DMS153 (cell line): Measurements from ENCODE around the gene CDH4.

ENCODE experiments used
- DNase-seq: peaks from one replicate; lab custom pipeline; 2025; lab: John Stamatoyannopoulos, UW

Gene CDH4

DNA sequence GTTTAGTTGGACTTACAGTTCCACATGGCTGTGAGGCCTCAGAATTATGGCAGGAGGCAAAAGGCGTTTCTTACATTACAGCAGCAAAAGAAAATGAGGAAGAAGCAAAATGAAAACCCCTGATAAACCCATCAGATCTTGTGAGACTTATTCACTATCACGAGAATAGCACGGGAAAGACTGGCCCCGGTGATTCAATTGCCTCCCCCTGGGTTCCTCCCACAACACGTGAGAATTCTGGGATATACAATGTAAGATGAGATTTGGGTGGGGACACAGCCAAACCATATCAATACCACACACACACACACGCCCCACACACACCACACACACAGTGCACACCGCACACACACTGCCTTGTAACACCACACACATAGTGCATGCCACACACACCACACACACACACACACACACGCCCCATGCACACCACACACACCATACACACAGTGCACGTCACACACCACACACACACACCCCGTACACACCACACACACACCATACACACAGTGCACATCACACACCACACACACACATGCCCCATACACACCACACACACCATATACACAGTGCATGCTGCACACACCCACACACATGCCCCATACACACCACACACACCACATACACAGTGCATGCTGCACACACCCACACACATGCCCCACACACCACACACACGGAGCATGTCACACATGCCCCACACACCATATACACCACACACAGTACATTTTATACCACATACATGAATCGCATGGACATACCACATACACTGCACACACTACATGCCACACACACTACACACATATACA, 503.1 kb downstream of the CDH4 start:
- DNase-seq = no peak

DNA sequence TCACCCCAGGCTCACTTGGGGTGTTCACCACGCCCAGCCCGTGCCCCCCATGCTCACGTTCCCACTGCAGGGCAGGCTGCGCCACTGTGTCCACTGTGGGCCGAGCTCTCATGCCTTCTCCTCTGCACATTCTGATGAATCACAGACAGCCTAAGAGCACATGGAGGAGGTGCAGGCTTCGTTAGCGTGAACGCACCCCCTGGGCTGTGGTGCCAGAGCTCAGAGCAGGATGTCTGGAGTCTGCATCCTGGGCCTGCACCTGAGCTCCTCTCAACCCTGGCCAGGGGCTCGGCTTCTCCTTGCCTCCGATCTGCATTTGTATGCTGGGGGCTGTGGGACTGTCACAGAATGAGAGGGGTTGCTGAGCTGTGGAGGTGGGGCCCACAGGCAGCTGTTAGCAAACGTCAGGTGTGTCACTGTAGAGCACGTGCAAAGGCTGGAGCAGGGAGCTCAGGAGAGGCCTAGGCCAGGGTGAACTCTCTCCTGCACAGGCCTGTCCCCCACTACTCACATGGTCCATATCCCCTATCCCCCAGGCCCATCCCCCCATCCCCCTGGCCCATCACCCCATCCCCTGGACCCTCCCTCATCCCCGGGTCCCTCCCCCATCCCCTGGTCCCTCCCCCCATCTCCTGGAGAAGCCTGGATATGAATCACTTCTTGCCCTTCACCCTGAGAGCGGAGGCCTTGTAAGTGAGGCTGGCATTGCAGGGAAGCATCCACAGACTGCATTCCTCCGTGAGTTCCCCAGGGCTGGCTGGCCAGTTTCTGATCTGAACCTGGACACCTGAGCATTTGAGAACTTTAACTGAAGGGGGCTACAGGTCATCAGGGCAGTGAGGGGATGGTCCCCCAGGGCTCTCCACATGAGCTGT, 504.1 kb downstream of the CDH4 start:
- DNase-seq = no peak

DNA sequence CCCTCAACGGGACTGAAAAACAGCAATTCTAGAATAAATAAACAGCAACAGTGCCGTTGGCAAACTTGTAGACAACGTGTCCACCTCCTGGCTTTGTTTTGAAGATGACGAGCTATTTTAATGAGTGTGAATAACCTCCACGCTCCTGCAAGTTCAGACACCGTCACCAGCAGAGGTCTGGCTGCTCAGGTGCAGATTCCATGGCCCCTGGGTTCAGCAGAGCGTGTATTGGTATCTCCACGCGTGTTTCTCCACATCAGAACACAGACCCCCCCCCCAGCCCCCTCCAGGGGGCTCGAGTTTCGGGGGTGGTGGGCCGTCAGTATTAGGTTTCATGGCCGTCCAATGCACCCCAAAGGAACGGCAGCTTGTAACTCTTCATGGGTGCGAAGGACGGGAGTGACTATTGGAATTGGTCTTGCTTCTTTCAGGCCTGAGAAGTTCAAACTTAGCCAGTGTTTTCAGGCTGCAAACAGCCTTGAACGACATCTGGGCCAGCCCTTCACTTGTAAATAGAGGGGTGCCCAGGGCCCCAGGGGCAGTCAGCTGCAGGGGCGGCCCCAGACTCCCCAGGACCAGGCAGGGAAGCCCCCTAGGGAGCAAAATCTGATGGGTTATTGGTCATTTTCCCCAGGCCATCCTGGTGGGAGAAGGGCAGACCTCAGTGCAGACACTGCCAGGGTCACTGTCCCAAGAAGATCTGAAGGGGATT, 505.1 kb downstream of the CDH4 start:
- no peak for DNase-seq

GRCh38 chr20:61757678-61758563, 505.9 kb downstream of the CDH4 start:
- no peak for DNase-seq

DNA sequence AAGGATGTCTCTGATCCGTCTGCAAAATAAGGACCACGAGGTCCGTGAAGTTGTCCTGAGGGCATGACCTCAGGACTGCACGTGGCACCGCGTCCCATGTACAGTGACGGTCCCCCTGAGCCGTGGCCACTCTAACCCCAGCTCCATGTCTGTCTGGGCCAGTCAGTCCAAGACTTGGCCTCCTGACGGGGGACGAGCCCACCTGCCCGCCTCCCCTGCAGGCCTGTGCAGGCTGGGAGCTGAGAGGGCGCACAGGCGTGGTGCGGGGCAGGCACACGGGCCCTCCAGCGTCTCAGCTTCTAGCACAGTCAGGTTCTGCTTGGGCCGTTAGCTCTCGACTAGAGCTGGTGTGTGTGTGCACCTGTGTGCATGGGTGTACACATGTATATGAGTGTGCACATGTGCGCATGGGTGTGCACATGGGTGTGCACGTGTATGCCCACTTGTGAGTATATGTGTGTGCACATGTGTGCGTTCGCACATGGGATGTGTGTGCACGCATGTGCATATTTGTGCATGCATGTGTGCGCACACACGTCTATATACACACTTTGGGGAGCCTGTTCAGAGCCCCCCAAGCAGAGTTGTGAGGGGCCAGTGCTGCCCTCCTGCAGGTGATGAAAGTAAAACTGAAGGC, 506.6 kb downstream of the CDH4 start:
- DNase-seq = no peak

GRCh38 chr20:61759286-61760065, 507.4 kb downstream of the CDH4 start:
- no peak for DNase-seq

- DNase-seq = no peak
Observed at GRCh38 chr20:61760321-61760720, 508.3 kb downstream of the CDH4 start.

GRCh38 chr20:61760731-61761130, 508.7 kb downstream of the CDH4 start:
- no peak for DNase-seq

DNA sequence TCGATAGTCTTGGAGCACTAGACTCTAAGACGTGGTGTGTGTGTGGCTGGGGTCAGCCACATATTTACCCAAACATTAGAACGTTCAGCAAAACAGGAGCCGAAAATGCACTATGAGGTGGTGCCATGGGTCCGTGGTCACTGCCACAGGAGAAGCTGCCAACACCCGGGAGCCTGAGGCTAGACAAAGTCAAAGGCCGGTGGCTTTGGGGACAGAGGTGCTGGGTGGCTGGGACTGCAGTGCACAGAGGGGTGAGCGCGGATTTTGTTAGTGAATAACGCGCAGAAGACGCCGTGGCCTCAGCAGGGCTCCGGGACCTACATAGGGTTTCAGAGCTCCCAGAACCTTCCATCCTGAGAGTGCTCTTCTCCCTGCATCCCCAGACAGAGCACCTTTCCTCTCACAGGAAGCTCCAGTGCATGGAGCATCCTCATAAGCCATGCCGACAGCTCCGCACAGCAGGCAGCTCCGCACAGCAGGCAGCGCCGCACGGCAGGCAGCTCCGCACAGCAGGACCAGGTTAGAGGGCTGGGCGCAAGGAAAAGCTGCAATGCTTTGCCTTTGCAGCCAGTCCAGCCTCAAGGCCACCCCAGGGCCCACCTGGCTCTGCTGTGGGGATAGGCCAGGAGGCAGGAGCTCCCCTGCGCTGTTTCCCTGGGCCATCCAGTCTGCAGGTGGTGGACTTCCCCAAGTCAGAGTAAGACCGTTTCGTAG, 509.5 kb downstream of the CDH4 start:
- no peak for DNase-seq

- no peak for DNase-seq
Observed at GRCh38 chr20:61762167-61762710, 510.2 kb downstream of the CDH4 start.

DNA sequence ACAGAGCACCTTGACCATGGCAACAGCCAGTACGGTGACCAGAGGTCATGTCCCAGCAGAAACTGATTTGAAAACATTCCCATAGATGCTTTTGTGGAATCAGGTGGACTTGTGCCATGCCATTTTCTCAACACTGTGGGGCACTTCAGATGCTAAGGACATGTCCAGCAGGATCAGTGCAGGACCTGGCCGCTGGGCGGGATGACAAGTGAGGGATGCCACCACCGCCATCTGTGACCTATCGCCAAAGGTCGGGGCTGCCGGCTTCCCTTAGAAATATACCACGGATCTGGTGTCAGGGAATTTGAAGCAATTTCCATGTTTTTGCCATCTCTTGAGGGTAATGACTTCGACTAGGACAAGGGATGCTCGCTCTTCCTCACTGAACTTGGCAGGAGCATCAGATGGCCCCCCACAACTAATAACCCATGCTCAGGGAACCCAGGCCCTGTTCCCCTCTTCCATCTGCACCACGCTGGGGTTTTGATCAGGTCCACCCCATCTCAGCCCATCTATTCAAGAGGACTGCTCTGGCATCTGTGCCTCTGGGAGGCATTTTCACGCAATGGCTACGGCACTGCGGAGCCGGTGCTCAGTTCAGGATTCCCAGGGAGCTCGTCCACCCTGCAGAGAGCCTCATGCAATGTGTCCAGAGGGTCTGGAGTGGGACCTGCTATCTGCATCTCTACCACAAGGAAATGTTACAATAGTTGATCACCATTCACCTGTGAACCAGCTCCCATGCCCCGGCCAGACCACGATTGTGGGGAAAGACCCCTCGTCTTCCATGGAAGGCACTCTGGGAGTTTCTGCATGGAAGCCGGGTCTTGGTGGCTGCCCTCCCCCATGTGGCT, 511.1 kb downstream of the CDH4 start:
- no peak for DNase-seq

DNA sequence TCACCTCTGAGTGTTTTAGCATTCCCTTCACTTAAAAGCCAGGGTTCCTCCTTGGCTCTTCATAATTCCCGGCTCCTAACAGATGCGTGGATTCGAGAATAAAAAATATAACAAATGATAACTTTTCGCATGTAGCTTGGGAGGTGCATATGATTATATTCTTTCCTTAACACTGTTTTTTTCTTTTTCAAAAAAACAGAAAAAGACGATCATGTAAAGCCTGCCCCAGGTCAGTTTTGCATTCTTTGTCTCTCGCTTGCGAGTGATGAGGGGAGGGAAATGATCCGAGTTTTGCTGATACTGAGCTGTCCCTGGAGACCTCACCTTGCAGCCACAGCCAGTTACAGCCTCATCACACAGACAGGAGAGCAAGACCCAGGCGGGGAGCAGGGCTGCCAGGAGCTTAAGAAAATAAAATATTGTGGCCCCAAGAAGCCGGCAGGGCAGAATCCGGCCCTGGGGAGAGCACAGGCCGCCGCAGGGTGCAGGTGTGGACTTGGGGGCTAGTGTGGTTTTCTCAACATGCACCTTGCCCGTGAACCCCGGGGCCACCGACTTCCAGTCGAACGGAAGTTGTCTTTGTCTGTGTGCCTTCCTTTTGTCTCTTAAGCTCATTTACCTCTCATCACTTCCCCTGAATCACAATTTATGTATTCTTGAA, 511.8 kb downstream of the CDH4 start:
- no peak for DNase-seq

DNA sequence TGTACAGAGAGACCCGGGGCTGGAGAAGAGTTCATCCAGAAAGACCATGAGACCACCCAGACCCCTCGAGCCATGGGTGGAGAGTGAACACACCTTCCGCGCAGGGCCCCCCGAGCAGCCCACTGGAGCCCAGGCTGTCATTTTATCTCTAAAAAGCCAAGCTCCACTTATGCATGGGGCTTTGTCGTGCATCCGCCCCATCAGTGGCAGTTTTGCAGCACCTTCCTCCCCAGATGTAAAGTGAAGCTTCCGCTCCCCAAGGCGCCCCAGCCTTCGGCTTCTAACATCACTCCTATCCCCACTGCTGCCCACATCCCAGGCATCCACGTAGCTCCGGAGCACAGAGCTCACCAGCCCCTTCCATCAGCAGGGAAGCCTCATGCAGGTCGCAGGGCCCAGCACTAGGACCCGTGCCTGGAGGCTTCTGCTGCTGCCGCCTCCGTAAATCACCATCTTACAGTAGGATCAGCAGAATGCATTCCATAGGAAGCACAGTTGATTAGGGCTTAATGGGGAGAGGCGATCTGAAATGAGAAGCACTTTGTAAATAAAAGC, 512.5 kb downstream of the CDH4 start:
- DNase-seq = no peak

DNA sequence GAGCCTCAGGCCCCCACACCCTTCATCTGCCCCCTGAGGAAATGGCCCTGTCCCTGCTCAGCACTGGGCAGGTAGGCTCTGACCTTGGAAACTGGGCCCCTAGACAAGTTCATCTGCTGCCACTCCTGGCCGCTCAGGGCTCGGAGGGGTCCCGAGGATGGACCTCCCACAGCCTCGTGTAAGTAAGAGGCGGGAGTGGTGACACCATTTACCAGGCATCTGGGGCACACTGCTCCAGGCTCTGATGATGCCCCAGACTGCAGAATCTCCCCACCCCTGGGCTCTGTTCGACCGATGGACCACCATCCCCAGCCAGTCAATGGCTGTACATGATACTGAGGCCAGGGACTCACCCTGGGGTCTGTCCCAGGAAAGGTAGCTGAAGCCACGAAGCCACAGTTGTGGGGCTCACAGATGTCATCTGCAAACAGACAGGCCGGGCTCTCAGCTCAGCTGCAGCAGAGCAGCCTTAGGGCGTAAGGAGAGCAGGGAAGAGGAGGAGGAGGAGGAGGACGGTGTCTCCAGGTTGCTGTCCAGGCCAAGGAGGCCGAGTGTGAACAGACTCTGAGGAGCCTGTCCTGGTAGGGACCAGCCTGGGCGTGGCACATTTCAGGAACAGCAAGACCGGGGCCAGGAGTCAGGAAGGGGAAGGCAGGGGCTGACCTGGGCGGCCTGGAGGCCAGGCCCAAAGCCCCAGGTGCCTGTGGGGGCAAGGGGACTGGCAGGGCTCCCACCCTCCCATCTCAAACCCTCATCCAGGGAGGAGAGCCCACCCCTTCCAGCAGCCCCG, 513.2 kb downstream of the CDH4 start:
- no peak for DNase-seq

DNA sequence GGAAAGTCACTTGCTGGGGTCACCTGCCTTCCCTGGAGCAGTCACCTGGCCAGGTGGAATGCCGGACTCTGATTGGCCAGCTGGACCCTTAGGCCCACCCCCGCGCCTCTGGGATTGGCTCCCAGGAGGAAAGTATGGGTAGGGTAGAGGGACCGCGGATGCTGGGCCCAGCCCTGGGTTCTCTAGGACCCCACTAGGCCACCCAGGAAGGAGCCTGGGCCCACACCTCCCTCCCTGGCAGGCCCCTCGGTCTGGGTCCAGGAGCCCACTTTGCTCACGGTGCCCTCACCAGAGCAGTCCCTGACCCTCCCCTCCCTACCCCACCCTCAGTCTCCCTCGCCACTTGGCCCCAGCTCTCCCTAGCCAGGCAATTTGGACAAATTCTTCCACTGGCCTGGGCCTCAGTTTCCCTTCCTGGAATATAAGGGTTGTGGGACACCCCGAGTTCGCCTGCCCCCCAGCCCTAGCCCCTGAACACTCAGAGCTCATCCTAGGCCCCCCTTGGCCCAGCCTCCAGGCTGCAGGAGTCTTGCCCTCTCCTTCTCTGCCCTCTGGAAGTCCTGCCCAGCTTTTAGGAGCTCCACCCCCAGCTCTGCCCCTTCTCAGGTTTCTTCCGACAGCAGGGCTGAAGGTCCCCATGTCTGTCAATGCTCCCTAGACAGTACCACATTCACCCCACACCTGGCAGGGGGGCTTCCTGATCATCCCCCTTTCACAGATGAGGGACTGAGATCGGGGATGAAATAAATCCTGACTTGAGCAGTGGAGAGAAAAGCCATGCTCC, 514.0 kb downstream of the CDH4 start:
- no peak for DNase-seq
